HL-60/S4 treated with phorbol 12-myristate 13-acetate at 8.2 ng/mL for 4 days and 3 days (cell line): ENCODE results near the gene SBNO2.

Source experiments
- in situ Hi-C: fragments of 300-500 bp; cut with MboI; formaldehyde crosslinking; loops from 2 replicates; pipeline ENCODE4 v1.15.0; 2022; ENCODE audit warnings: low sequenced_read_pairs

The SBNO2 gene

GRCh38 chr19:1109032-1109551 lies 65.0 kb downstream of the SBNO2 start:
- in situ Hi-C loops = no loop called here

- in situ Hi-C loops = no loop called here
Observed at GRCh38 chr19:1108291-1109031, 65.6 kb downstream of the SBNO2 start.

GRCh38 chr19:1107661-1108261 lies 66.3 kb downstream of the SBNO2 start:
- in situ Hi-C loops = no loop called here

- in situ Hi-C loops = no loop called here
Observed at GRCh38 chr19:1106841-1107660, 67.0 kb downstream of the SBNO2 start.

- in situ Hi-C loops = no loop called here
Observed at GRCh38 chr19:1105873-1106840, 67.9 kb downstream of the SBNO2 start.

GRCh38 chr19:1105008-1105872 lies 68.8 kb downstream of the SBNO2 start:
- in situ Hi-C loops = no loop called here

GRCh38 chr19:1104311-1105007 lies 69.6 kb downstream of the SBNO2 start:
- in situ Hi-C loops = no loop called here

GRCh38 chr19:1103708-1104310 lies 70.3 kb downstream of the SBNO2 start, which contains the start of gene GPX4:
Gene GPX4 (plus strand): TSS chr19:1103994. CDS start chr19:1104044, 50 bp downstream.
- in situ Hi-C loops = no loop called here

GRCh38 chr19:1103132-1103707 lies 70.8 kb downstream of the SBNO2 start:
- in situ Hi-C loops = no loop called here

GRCh38 chr19:1102407-1103131 lies 71.5 kb downstream of the SBNO2 start:
- in situ Hi-C loops = no loop called here

- in situ Hi-C loops = no loop called here
Observed at GRCh38 chr19:1101337-1101698, 72.8 kb downstream of the SBNO2 start.

- in situ Hi-C loops = no loop called here
Observed at GRCh38 chr19:1098177-1099051, 75.7 kb downstream of the SBNO2 start.

- in situ Hi-C loops = no loop called here
Observed at GRCh38 chr19:1097810-1098176, 76.3 kb downstream of the SBNO2 start.

GRCh38 chr19:1094978-1095701 lies 78.9 kb downstream of the SBNO2 start, which contains the start of gene POLR2E:
Gene POLR2E (minus strand): TSS chr19:1095375. CDS start chr19:1095315, 60 bp downstream.
- in situ Hi-C loops = no loop called here

GRCh38 chr19:1094655-1094977 lies 79.5 kb downstream of the SBNO2 start:
- in situ Hi-C loops = no loop called here
